CD1c-positive myeloid dendritic cell (primary cell): ENCODE results near the gene PCDHB9.
"Not testable (repeated sequence)": the region's sequence is repeated elsewhere in the genome, so short reads cannot be mapped to it uniquely, and the experiment has no call there.

Experiments
- DNase-seq: peaks from one replicate; pipeline ENCODE4 v3.0.0-alpha.2; 2016; ENCODE audit errors: extremely low spot score

The PCDHB9 gene

GRCh38 chr5:141186897-141187512, at the start of gene PCDHB9:
TSS of gene PCDHB9 (plus strand) at chr5:141187161. CDS start at chr5:141187319, 158 bp downstream.
- DNase-seq = peak; percentile 16

GRCh38 chr5:141137346-141137745, 49.6 kb upstream of the PCDHB9 start:
- DNase-seq = not testable (repeated sequence)

GRCh38 chr5:141149812-141150211, 37.1 kb upstream of the PCDHB9 start, which contains the start of gene PCDHB6:
TSS of gene PCDHB6 (plus strand) at chr5:141150057. CDS start at chr5:141150258, 201 bp downstream.
- DNase-seq = no peak

GRCh38 chr5:141150224-141150992, 36.6 kb upstream of the PCDHB9 start:
- DNase-seq = no peak

GRCh38 chr5:141150993-141151325, 36.0 kb upstream of the PCDHB9 start:
- DNase-seq = no peak

GRCh38 chr5:141151632-141152031, 35.3 kb upstream of the PCDHB9 start:
- not testable (repeated sequence) for DNase-seq

GRCh38 chr5:141152096-141152495, 34.9 kb upstream of the PCDHB9 start:
- not testable (repeated sequence) for DNase-seq

- DNase-seq = no peak
Observed at GRCh38 chr5:141155540-141156374, 31.2 kb upstream of the PCDHB9 start.

GRCh38 chr5:141157356-141157755, 29.6 kb upstream of the PCDHB9 start:
- DNase-seq = not testable (repeated sequence)

- DNase-seq = not testable (repeated sequence)
Observed at GRCh38 chr5:141157901-141158300, 29.1 kb upstream of the PCDHB9 start.

GRCh38 chr5:141172381-141173204, 14.4 kb upstream of the PCDHB9 start, which contains the start of gene PCDHB7:
TSS of gene PCDHB7 (plus strand) at chr5:141172644. CDS start at chr5:141172836, 192 bp downstream.
- peak; percentile 5 for DNase-seq

GRCh38 chr5:141174291-141175104, 12.5 kb upstream of the PCDHB9 start:
- not testable (repeated sequence) for DNase-seq

- DNase-seq = no peak
Observed at GRCh38 chr5:141175933-141176332, 11.0 kb upstream of the PCDHB9 start.

GRCh38 chr5:141177577-141178191, 9.3 kb upstream of the PCDHB9 start, which contains the start of gene PCDHB8:
TSS of gene PCDHB8 (plus strand) at chr5:141177790. CDS start at chr5:141178035, 245 bp downstream.
- not testable (repeated sequence) for DNase-seq

- not testable (repeated sequence) for DNase-seq
Observed at GRCh38 chr5:141179371-141179770, 7.6 kb upstream of the PCDHB9 start.

- not testable (repeated sequence) for DNase-seq
Observed at GRCh38 chr5:141179876-141180275, 7.1 kb upstream of the PCDHB9 start.

GRCh38 chr5:141180313-141180712, 6.6 kb upstream of the PCDHB9 start:
- no peak for DNase-seq

- DNase-seq = no peak
Observed at GRCh38 chr5:141182248-141182647, 4.7 kb upstream of the PCDHB9 start, which contains the start of gene PCDHB16. TSS of gene PCDHB16 (plus strand) at chr5:141182387. CDS start at chr5:141182560, 173 bp downstream.

- not testable (repeated sequence) for DNase-seq
Observed at GRCh38 chr5:141184117-141184855, 2.7 kb upstream of the PCDHB9 start.
